ENCODE results near the gene PWP1.
"Not testable (repeated sequence)": the region's sequence is repeated elsewhere in the genome, so short reads cannot be mapped to it uniquely, and the experiment has no call there.

Gene PWP1

DNA sequence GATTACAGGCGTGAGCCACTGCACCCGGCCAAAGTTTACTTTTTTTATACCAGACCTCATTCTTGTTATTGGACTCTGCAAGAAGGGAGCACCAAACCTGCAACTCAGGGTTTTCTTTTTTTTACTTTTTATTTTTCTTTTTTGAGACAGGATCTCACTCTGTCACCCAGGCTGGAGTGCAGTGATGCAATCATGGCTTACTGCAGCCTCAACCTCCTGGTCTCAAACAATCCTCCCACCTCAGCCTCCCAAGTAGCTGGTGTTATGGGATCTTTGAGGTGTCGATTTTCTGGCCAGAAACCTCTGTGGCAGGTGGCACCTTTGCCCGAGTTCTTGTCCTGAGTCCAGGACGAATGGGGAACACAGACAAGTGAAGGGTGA, 4.2 kb upstream of the PWP1 start:
- H3K4me3 ChIP-seq (ENCODE audit: low read depth, low read length), result no peak overlapping the region
- no peak for TF ChIP-seq CTCF (IDR thresholded peaks at IDR 0.05; ENCODE audit: borderline replicate concordance, insufficient read depth, low read depth, low read length)

GRCh38 chr12:107681836-107682820, 3.5 kb upstream of the PWP1 start:
- H3K4me3 ChIP-seq (ENCODE audit: low read depth, low read length), result no peak overlapping the region
- TF ChIP-seq CTCF (IDR thresholded peaks at IDR 0.05; ENCODE audit: borderline replicate concordance, insufficient read depth, low read depth, low read length), result no peak

DNA sequence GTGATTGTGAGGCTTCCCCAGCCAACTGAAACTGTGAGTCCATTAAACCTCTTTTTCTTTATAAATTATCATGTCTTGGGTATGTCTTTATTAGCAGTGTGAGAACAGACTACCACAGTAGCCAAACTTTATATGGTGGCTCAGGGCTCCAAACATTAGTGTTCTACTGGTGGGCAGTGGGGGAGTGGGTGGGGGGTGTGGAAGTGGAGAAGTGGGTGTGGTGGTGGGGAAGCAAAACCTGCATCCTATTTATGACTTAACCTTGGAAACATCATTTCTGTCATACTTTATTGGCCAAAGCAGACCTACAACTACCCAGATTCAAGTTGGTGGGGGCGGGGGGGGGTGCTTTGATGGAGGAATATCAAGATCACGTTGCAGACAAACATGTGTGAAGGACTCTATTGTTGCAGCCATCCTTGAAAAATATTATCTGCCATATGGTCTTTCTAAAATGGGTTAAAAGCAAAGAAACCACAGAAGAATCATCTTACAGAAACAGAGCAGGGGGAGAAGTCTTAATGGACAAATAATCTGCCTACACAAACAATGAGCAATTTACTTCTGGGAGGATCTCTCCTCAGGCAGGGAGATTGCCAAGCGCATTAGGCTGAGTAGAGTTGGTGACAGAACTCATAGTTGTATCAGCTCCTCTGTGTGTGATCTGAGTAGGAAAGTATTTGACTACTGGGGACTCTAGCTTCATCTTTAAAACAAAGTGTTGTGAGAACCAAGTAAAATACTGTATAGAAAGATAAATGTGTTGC, 1.4 kb upstream of the PWP1 start:
- H3K4me3 ChIP-seq (ENCODE audit: low read depth, low read length), result no peak overlapping the region
- no peak for TF ChIP-seq CTCF (IDR thresholded peaks at IDR 0.05; ENCODE audit: borderline replicate concordance, insufficient read depth, low read depth, low read length)

DNA sequence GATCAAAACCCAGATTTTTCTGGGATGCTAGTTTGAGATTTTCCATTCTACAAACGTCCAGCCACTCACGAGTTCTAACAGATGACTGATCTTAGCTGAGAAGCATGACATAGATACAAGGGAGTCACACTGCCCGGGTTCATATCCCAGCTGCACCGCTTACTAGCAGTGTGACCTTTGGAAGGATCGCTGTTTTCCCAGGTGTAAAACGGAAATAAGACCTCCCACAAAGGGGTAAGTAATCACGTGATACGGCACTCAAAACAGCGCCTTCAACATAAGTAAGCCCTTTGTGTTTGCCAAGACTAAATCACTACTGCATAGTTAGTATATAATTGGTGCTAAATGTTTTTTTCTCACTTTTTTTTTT, 624 bp upstream of the PWP1 start:
- peak overlapping the region; percentile 73 for H3K4me3 ChIP-seq (ENCODE audit: low read depth, low read length)
- no peak for TF ChIP-seq CTCF (IDR thresholded peaks at IDR 0.05; ENCODE audit: borderline replicate concordance, insufficient read depth, low read depth, low read length)

DNA sequence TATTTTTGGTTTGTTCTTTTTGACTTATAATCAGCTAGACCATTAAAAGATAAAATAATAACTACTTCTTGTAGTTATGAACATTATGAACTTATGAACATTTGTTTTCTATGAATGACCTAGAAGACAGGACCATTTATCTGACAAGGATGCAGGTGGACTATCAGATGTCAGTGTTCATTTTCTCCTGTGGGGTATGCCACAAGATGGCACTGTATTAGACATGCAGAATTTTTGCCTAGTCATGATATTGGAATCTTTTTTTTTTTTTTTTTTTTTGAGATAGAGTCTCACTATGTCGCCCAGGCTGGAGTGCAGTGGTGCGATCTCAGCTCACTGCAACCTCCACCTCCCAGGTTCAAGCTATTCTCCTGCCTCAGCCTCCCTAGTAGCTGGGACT, 10.2 kb downstream of the PWP1 start:
- 0 out of 2 replicates have a peak, but pooled peaks have one; percentile 2 for TF ChIP-seq CTCF (IDR thresholded peaks at IDR 0.05; ENCODE audit: borderline replicate concordance, insufficient read depth, low read depth, low read length)
- H3K4me3 ChIP-seq (ENCODE audit: low read depth, low read length), result not testable (repeated sequence)

DNA sequence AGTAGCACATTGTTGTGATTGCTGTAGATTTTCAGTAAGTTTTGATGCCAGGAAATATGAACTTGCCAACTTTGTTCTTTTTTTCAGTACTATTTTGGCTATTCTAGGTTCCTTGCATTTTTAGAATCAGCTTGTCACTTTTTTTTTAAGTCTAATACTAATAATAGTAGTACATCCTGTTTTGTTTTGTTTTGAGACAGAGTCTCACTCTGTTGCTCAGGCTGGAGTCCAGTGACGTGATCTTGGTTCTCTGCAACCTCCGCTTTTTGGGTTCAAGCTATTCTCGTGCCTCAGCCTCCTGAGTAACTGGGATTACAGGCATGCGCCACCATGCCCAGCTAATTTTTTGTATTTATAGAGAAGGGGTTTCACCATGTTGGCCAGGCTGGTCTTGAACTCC, 16.5 kb downstream of the PWP1 start:
- H3K4me3 ChIP-seq (ENCODE audit: low read depth, low read length), result no peak overlapping the region
- no peak for TF ChIP-seq CTCF (IDR thresholded peaks at IDR 0.05; ENCODE audit: borderline replicate concordance, insufficient read depth, low read depth, low read length)

All from GM12875 (cell line).